D721Med (cell line): ENCODE measurements around the gene MYH4.

Source experiments
- DNase-seq: peaks from one replicate; pipeline ENCODE4 v3.0.0; 2011; ENCODE audit warnings: low spot score; ENCODE audit not compliant: insufficient read length
- FAIRE-seq: peaks from 2 replicates; lab custom pipeline; 2011; peaks lifted over from hg19 to GRCh38; lab: Jason Lieb, UNC
- CTCF ChIP-seq: IDR thresholded peaks from 2 replicates; pipeline ENCODE4 v1.5.1; 2012; ENCODE audit warnings: mild to moderate bottlenecking, control low read depth; ENCODE audit not compliant: insufficient read depth; ENCODE audit errors: missing control alignments

Gene MYH4

GRCh38 chr17:10398352-10398751 is 71.0 kb downstream of the MYH4 start:
- no peak for TF ChIP-seq CTCF
- no peak for FAIRE-seq

DNA sequence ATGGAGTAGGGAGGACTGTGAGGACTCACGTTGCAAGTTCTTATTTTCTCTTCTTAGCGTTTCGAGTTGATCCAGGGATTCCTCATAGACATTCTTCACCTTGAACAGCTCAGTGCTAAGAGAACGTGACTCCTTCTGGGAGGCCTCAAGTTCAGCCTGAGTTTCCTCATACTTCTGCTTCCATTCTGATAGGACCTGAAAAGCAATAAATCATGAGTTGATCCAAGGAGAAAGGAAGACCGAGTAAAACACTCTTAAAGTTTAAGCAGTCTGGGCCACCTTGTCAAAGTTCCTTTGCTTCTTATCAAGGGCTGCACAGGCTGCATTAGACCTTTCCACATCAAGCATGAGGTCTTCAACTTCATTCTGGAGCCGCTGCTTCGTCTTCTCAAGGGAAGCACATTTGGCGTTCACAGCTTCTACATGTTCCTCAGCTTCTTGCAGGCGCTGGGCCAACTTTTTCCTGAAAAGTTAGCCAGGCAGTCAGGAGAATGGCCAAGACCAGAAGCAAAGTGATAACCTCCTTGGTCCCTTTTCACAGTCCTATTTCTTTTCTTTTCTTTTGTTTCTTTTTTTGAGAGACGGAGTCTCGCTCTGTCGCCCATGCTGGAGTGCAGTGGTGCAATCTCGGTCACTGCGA is 72.7 kb downstream of the MYH4 start:
- FAIRE-seq: no peak
- DNase-seq: no peak
- no peak for TF ChIP-seq CTCF

More at GRCh38 chr17:10398352-10398751, 71.0 kb downstream of the MYH4 start:
- DNase-seq: no peak

DNA sequence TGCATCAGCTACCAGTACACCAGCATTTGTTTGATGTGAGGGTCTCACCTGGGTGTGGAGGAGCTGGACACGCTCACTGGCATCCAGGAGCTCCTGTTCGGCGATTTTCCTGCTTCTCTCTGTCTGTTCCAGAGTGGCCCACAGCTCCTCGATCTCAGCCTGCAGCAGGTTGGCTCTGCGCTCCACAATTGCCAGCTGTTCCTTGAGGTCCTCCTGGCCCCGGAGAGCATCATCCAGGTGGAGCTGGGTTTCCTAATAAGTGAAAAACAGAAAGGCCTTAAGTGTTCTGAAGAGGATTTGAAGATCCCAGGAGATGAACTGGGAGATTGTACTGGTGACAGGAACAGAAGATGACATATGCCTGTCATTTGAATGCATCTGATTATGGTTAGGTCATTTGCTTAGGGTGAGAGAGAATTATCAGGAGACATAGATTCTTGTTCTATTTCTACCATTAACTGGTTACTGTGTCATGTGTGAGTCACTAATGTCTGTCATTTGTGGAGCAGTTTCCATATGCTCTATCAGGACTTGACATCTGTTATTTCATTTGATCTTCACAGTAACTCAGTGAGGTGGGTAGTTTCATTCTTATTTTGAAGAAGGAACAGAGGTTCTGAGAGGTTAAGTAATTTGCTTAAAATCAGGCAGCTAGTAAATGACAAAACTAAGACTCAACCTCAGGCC is 75.0 kb downstream of the MYH4 start:
- TF ChIP-seq CTCF: no peak
- DNase-seq: no peak
- no peak for FAIRE-seq
